GM13977 (cell line): Measurements from ENCODE around the gene ACOT7.

Source experiments
- DNase-seq: peaks from one replicate; pipeline ENCODE4 v3.0.0; 2012; ENCODE audit warnings: low spot score
- CTCF ChIP-seq: IDR thresholded peaks from 2 replicates; pipeline ENCODE4 v1.5.1; 2012; ENCODE audit warnings: mild to moderate bottlenecking, control low read depth; ENCODE audit not compliant: insufficient read depth; ENCODE audit errors: extremely low read depth, missing control alignments
- in situ Hi-C: fragments of 300-500 bp; cut with MboI; formaldehyde crosslinking; loops from one replicate; pipeline ENCODE4 v1.12.0; 2022; ENCODE audit warnings: low sequenced_read_pairs, low pct_unique_long_range_greater_than_20kb, mixed read lengths, inconsistent platforms; ENCODE audit not compliant: unreplicated experiment

Gene ACOT7

GRCh38 chr1:6343506-6344405 is 49.8 kb downstream of the ACOT7 start:
- peak; percentile 97 for TF ChIP-seq CTCF
- peak; percentile 81 for DNase-seq
- in situ Hi-C loops, result loop anchor here (10.0 kb wide), 1 partner anchor 99 kb away; the partner anchor contains the start of gene HES3

- in situ Hi-C loops, result loop anchor here (10.0 kb wide), 1 partner anchor 97 kb away; the partner anchor contains the start of gene HES3
- no peak for TF ChIP-seq CTCF
- DNase-seq, result no peak
Measured at GRCh38 chr1:6342056-6342455, 51.5 kb downstream of the ACOT7 start.

GRCh38 chr1:6338695-6339094 is 54.9 kb downstream of the ACOT7 start:
- in situ Hi-C loops, result no loop called here
- DNase-seq, result no peak
- TF ChIP-seq CTCF, result no peak

- DNase-seq, result no peak
- in situ Hi-C loops, result no loop called here
- TF ChIP-seq CTCF, result no peak
Measured at GRCh38 chr1:6336776-6337622, 56.6 kb downstream of the ACOT7 start.

GRCh38 chr1:6334261-6334993 is 59.1 kb downstream of the ACOT7 start:
- TF ChIP-seq CTCF, result no peak
- no peak for DNase-seq
- in situ Hi-C loops, result no loop called here

- no peak for DNase-seq
- in situ Hi-C loops, result no loop called here
- no peak for TF ChIP-seq CTCF
Measured at GRCh38 chr1:6332821-6333220, 60.7 kb downstream of the ACOT7 start.
